ENCODE measurements around the gene MLEC.
"Not testable (repeated sequence)": the region's sequence is repeated elsewhere in the genome, so short reads cannot be mapped to it uniquely, and the experiment has no call there.

Gene MLEC

GRCh38 chr12:120662879-120663278 is 24.1 kb upstream of the MLEC start:
- DNase-seq (ENCODE audit: low read depth in 2 of 2): no peak

- no peak for DNase-seq (ENCODE audit: low read depth in 2 of 2)
Measured at GRCh38 chr12:120663741-120664140, 23.2 kb upstream of the MLEC start.

DNA sequence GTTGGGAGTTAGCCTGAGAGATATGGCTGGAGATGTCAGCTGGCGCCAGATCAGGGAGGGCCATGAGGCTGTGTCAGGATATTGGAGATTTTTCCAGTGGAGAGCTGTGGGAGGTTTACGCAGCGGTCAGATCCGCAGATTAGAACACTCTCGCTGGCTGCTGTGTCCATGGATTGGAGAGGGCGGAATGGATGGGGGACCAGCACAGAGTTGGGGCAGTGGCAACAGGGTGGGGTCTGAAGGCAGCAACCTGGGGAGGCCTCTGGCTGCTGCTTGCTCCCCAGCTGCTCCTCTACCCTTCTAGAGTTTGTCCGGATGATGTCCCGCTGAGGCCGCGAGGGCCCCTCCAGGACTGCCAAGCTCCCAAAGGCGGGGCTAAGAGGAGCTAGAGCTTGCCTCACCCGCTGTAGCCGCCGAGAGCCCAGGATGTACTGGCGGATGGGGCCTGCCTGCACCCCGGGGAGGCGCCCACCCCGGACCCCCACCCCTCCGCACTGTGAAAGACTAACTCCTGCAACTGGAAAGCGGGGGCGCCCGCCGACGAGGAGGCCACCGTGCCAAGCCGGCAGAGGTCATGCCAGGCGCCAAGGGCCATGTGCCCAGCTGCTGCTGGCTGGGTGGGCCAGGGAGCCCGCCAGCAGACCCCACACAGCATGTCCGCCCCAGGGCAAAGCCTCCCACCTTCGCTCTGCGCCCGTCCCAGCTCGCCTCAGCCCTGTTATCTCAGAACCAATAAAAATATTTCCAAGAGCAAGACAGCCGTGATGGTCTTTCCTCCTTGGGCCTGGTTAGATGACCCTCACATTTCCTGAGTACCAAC is 20.2 kb upstream of the MLEC start:
- no peak for DNase-seq (ENCODE audit: low read depth in 2 of 2)

GRCh38 chr12:120668091-120668867 is 18.7 kb upstream of the MLEC start:
- no peak for DNase-seq (ENCODE audit: low read depth in 2 of 2)

GRCh38 chr12:120668868-120669840 is 17.8 kb upstream of the MLEC start:
- no peak for DNase-seq (ENCODE audit: low read depth in 2 of 2)

DNA sequence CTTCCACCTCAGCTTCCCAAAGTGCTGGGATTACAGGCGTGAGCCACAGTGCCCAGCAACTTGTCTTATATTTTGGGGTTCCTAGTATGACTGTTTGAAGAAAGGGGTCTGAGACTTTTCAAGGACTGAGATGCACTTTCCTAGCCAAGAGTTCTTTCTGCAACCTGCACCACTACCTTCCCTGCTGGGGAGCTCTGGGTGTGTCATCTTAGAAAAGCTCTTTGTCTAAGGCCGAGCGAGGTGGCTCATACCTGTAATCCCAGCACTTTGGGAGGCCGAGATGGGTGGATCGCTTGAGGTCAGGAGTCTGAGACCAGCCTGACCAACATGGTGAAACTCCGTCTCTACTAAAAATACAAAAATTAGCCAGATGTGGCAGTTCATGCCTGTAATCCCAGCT is 16.7 kb upstream of the MLEC start:
- DNase-seq (ENCODE audit: low read depth in 2 of 2): not testable (repeated sequence)

DNA sequence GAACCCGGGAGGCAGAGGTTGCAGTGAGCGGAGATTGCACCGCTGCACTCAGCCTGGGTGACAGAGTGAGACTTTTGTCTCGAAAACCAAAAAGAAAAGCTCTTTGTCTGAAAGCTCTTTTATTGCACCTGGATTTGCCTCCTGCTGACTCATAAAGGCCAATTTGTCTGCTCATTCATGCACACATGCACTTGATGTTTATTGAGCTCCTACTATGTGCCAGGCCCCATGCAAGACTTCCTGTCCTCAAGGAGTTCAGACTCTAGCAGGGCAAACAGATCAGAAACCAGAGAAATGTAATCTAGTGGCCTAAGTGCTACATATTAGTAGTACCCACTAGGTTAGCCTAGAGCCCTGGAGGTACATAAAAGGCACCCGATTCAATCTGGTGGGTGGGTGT is 16.3 kb upstream of the MLEC start:
- DNase-seq (ENCODE audit: low read depth in 2 of 2): no peak

GRCh38 chr12:120674097-120674636 is 12.8 kb upstream of the MLEC start:
- DNase-seq (ENCODE audit: low read depth in 2 of 2): no peak

DNA sequence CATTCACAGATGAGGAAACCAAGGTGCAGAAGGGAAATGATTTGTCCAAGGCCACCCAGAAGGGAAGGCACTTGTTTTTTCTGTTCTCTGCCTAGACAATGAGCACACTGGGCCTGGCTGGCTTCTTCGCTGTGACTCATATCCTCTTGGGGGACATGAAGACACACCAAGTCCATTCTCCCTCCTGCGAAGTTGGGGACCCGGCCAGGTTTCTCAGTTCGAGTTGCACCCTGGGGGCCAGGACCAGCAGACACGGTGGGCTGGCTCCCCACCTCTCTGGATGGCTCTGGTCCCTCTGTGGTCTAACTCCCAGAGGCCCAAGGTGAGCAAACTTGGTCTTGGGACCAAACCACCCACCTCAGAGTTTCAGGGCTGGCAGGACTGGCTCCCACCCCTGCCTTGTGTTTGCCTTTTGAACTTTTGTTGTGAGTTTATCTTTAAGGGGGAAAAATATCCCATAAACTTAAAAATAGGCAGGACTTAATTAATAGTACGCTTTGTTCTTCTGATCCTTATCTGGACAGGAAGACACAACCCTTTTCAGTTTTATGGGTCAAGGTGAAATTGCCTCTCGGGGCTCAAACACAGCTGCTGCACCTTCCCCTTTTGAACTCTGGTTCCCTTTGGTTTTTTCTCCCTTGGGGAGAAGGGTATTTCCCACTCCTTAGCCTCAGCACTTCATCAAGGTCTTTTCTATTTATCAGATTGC is 9.0 kb upstream of the MLEC start:
- DNase-seq (ENCODE audit: low read depth in 2 of 2): no peak

DNA sequence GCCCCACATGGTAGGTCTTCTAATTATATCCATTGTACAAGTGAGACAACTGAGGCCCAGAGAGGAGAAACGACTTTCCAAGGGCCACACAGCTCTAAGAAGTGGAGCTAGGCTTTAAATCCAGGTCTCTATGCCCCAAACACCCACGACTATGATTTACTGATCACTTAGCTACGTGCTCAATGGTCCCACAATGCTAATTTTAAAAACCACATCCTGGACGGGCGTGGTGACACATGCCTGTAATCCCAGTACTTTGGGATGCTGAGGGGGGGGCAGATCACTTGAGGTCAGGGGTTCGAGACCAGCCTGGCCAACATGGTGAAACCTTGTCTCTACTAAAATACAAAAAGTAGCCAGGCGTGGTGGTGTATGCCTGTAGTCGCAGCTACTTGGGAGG is 8.4 kb upstream of the MLEC start:
- no peak for DNase-seq (ENCODE audit: low read depth in 2 of 2)

GRCh38 chr12:120680165-120680738 is 6.7 kb upstream of the MLEC start:
- no peak for DNase-seq (ENCODE audit: low read depth in 2 of 2)

- DNase-seq (ENCODE audit: low read depth in 2 of 2): no peak
Measured at GRCh38 chr12:120684523-120684932, 2.4 kb upstream of the MLEC start.

DNA sequence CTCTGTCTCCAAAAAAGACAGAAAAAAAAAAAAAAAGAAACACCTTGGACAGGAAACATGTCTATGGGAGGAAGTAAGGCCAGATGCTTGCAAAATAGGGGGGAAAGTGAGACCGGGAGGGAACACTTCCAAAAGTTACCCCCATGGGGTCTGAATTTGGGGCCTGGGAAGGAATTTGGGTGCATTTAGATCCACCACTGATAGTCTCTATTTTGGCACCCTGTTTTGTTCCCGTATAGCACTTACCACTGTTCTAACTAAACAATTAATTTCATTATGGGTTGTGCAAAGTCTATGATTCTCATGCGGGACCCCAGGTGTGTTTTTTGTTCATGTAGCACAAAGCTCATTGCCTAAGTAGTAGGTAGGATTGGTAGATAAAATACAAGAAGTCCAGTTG is 1.4 kb upstream of the MLEC start:
- no peak for DNase-seq (ENCODE audit: low read depth in 2 of 2)

- peak; percentile 96 to 98 for DNase-seq (ENCODE audit: low read depth in 2 of 2)
Measured at GRCh38 chr12:120686151-120686689, 729 bp upstream of the MLEC start.

- DNase-seq (ENCODE audit: low read depth in 2 of 2): peak in 1 of 2 donors; percentile 15
Measured at GRCh38 chr12:120687578-120688289, 785 bp downstream of the MLEC start.

DNA sequence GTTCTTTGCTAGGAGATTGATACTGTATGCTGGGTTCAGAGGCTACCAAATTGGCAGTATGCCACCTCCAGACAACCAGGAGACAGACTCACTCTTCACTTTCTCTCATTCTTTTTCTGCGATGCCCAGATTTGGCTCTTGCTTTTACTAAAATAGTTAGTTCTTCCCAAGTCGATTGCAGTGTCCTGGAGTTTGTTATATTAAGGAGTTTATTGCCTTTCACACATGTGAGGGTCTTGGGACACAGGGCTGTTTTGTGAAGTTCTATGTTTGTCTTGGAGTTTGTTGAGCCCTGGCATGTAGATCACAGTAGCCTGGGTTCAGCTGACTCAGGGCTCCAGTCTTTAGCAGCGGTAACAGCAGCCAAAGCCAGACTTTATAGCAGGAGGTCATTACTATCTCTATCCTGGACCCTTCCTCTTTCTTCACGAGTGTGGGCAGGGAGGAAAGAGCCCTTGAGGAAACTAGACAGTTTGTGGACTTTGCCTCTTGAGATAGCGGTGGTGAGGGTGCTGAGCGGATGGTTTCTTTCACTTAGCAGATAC is 1.6 kb downstream of the MLEC start:
- no peak for DNase-seq (ENCODE audit: low read depth in 2 of 2)

DNA sequence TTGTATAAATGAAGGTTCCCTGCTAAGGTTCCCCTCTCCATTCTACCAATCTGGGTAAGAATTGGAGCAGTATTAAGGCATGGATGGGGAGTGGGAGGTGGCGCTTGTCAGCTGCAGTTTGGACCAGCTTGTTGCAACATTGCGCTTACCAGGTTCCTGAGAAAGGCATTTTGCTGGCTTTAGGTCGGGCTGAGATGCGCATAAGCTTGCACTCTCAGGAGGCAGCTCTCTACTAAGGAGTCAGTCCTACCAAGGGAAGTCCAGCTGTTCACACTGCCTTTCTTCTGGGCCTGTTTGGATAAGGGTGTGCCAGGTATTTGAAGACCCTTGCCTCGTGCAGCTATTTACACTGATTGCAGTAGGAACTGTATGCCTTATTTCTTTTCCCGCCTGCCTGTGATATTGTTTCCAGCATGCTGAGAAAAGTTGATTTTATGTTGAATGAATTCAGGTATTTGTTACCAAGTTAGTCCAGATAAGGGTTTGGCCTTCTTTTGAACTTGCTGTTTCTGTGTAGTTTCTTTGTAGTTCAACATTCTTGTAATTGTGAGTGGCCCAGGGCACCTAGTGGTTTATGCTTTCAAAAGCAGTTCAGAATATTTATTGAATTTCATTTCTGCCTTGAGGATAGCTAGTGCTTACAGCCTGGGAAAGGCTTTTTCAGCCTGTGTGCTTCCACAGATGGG is 2.6 kb downstream of the MLEC start:
- DNase-seq (ENCODE audit: low read depth in 2 of 2): no peak

- DNase-seq (ENCODE audit: low read depth in 2 of 2): no peak
Measured at GRCh38 chr12:120690083-120690450, 3.1 kb downstream of the MLEC start.

DNA sequence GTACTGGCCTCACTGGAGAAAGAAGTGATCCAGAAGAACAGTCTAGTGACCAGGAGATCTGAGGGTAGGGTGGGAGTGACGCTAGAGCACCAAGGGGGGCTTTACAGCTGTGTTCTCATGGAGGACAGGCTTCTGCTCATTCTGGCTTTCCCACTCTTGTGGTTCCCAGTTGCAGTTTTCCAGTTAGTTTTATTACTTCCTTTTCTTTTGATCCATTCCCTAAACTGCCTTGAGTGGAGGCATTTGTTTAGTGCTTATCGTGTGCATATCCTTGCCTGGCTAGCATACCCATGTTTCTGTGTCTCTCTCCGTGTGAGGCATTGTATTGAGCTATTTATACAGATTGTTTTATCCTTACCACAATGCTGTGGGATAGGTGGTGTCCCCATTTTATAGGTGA is 4.0 kb downstream of the MLEC start:
- DNase-seq (ENCODE audit: low read depth in 2 of 2): no peak

Data from stimulated activated CD4-positive, alpha-beta T cell treated with anti-CD3 and anti-CD28 coated beads, Interleukin-15, amount 100 ng/mL, for 48 hours (primary cell).